Activated CD8-positive, alpha-beta T cell treated with anti-CD3 and anti-CD28 coated beads for 36 hours (primary cell): ENCODE results near the gene GRM4. TPM values are rescaled to one million over a fixed set of nuclear protein-coding genes. Genes with fewer than 3 reads are reported as not detected.

Experiments
- ATAC-seq: fragments of 200-7000 bp; cut with Tn5 transposase; one replicate; pipeline ENCODE4 v1.10.0; 2021; ENCODE audit warnings: mild to moderate bottlenecking, moderate library complexity
- CTCF ChIA-PET: fragments of 350-600 bp; sonication (Branson Sonifier 250); formaldehyde crosslinking; loops from one replicate; lab custom pipeline; 2021; ENCODE audit warnings: antibody characterized with exemption; lab: Charles Lee
- POLR2A ChIA-PET: fragments of 350-600 bp; sonication (Branson Sonifier 250); formaldehyde crosslinking; loops from one replicate; lab custom pipeline; 2021; ENCODE audit warnings: antibody characterized with exemption; lab: Charles Lee
- DNase-seq: peaks from one replicate; pipeline ENCODE4 v3.0.0-alpha.2; 2020
- H3K27ac Mint-ChIP-seq: one replicate; pipeline ENCODE4 v1.8.0; 2021; ENCODE audit warnings: mild to moderate bottlenecking, mixed read lengths
- H3K27me3 Mint-ChIP-seq: one replicate; pipeline ENCODE4 v1.8.0; 2021; ENCODE audit warnings: mixed read lengths
- H3K36me3 Mint-ChIP-seq: one replicate; pipeline ENCODE4 v1.8.0; 2021; ENCODE audit warnings: low read depth, mixed read lengths
- H3K4me1 Mint-ChIP-seq: one replicate; pipeline ENCODE4 v1.8.0; 2021; ENCODE audit warnings: low read depth, mixed read lengths
- H3K4me3 Mint-ChIP-seq: one replicate; pipeline ENCODE4 v1.8.0; 2021; ENCODE audit warnings: mild to moderate bottlenecking, moderate library complexity, mixed read lengths
- H3K9me3 Mint-ChIP-seq: one replicate; pipeline ENCODE4 v1.8.0; 2021; ENCODE audit warnings: mixed read lengths
- intact Hi-C: fragments of 100-400 bp; cut with micrococcal nuclease; formaldehyde crosslinking; loops from one replicate; pipeline ENCODE4 v1.10.0; 2022
- total RNA-seq, 2 experiments: library from RNA; stranded (reverse); gene quantifications; one replicate each; pipeline ENCODE4 v1.2.3, GENCODE V29; 2021
- TF ChIP-seq, protein P1 (sequence below): fragments of 200-600 bp; IDR thresholded peaks from one replicate; pipeline ENCODE4 v1.8.0; 2022; ENCODE audit warnings: antibody characterized with exemption, mild to moderate bottlenecking

Gene GRM4
- total RNA-seq, 2 experiments from 2014 or later, result 0.11 to 0.14 TPM

DNA sequence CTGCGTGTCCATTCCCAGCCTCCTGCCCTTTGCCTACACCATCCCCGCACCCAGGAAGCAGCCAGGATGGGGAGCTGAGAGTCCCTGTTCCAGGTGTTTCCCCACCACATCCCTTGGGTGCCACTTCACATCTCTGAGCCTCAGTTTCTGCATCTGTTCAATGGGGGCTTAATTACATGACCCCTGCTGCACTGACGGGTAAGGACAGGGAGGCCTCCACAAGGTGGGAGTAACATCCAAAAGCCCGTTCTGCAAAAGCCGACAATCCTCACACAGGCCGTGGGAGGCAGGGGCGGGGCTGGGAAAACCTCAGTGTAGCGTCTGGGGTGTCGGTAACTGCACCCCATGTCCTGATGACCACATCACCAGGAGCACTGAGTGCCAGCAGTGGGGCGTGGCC lies 41.3 kb downstream of the GRM4 start:
- POLR2A ChIA-PET, result no interaction called here
- intact Hi-C loops, result no loop called here

DNA sequence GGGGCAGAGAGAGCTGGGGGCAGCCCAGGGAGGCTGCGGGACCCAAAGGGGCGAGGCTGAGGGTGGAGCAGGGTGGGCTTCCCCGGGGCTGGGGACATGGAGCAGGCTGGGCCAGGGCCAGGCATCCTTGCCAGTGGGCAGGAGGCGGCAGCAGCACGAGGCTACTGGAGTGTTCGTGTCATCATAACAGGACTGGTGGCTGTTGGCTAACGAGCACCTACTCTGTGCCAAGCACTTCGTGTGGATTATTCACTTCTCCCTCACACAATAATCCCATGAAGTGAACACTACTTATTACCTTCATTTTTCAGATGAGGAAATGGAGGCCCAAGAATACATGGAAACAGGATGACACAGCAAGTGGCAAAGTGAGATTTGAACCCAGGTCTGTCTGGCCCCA lies 41.7 kb downstream of the GRM4 start:
- intact Hi-C loops, result no loop called here
- Mint-ChIP-seq H3K27ac (no peak overlapping the region), H3K36me3 (no peaks in the 10 kb centered on the region), H3K4me1 (no peaks in the 10 kb centered on the region), H3K4me3 (no peak overlapping the region), H3K9me3 (no peaks in the 10 kb centered on the region), H3K27me3 (no peaks in the 10 kb centered on the region)
- TF ChIP-seq, protein P1, sequence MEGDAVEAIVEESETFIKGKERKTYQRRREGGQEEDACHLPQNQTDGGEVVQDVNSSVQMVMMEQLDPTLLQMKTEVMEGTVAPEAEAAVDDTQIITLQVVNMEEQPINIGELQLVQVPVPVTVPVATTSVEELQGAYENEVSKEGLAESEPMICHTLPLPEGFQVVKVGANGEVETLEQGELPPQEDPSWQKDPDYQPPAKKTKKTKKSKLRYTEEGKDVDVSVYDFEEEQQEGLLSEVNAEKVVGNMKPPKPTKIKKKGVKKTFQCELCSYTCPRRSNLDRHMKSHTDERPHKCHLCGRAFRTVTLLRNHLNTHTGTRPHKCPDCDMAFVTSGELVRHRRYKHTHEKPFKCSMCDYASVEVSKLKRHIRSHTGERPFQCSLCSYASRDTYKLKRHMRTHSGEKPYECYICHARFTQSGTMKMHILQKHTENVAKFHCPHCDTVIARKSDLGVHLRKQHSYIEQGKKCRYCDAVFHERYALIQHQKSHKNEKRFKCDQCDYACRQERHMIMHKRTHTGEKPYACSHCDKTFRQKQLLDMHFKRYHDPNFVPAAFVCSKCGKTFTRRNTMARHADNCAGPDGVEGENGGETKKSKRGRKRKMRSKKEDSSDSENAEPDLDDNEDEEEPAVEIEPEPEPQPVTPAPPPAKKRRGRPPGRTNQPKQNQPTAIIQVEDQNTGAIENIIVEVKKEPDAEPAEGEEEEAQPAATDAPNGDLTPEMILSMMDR, result no peak
- ATAC-seq (no peak), DNase-seq (no peak)
- CTCF ChIA-PET, result no interaction called here
- POLR2A ChIA-PET, result no interaction called here

More for the DNA sequence above, 41.3 kb downstream of the GRM4 start:
- Mint-ChIP-seq H3K27me3 (no peaks in the 10 kb centered on the region), H3K4me1 (no peaks in the 10 kb centered on the region), H3K9me3 (no peaks in the 10 kb centered on the region), H3K27ac (no peak overlapping the region), H3K4me3 (no peak overlapping the region), H3K36me3 (no peaks in the 10 kb centered on the region)
- TF ChIP-seq, protein P1, result no peak
- no peak for ATAC-seq
- no peak for DNase-seq
- CTCF ChIA-PET, result no interaction called here

GRCh38 chr6:34103321-34103720 lies 42.6 kb downstream of the GRM4 start:
- POLR2A ChIA-PET, result no interaction called here
- CTCF ChIA-PET, result no interaction called here
- no peaks in the 10 kb centered on the region for H3K9me3 Mint-ChIP-seq
- DNase-seq, result no peak
- H3K36me3 Mint-ChIP-seq, result no peaks in the 10 kb centered on the region
- no peak for ATAC-seq
- TF ChIP-seq, protein P1, result no peak
- H3K27me3 Mint-ChIP-seq, result no peaks in the 10 kb centered on the region
- intact Hi-C loops, result no loop called here
- H3K27ac Mint-ChIP-seq, result no peak overlapping the region
- H3K4me1 Mint-ChIP-seq, result no peaks in the 10 kb centered on the region
- no peak overlapping the region for H3K4me3 Mint-ChIP-seq

- no peak for ATAC-seq
These were observed 43.2 kb downstream of the GRM4 start for GRCh38 chr6:34102696-34103095.

GRCh38 chr6:34102099-34102656 lies 43.7 kb downstream of the GRM4 start:
- no peaks in the 10 kb centered on the region for H3K36me3 Mint-ChIP-seq
- intact Hi-C loops, result no loop called here
- H3K27me3 Mint-ChIP-seq, result no peaks in the 10 kb centered on the region
- no peak overlapping the region for H3K27ac Mint-ChIP-seq
- no peak overlapping the region for H3K4me3 Mint-ChIP-seq
- POLR2A ChIA-PET, result interaction anchor here (1.0 kb wide), 1 partner anchor 163 kb away, joined by 3 read pairs; no protein-coding TSS in a partner anchor
- H3K4me1 Mint-ChIP-seq, result no peaks in the 10 kb centered on the region
- DNase-seq (no peak), ATAC-seq (no peak)
- CTCF ChIA-PET, result interaction anchor here (1.9 kb wide), 1 partner anchor 47 kb away, joined by 6 read pairs; no protein-coding TSS in a partner anchor
- TF ChIP-seq, protein P1, result no peak
- no peaks in the 10 kb centered on the region for H3K9me3 Mint-ChIP-seq

More at GRCh38 chr6:34102696-34103095, 43.2 kb downstream of the GRM4 start:
- Mint-ChIP-seq H3K27ac (no peak overlapping the region), H3K27me3 (no peaks in the 10 kb centered on the region), H3K4me1 (no peaks in the 10 kb centered on the region), H3K36me3 (no peaks in the 10 kb centered on the region), H3K9me3 (no peaks in the 10 kb centered on the region), H3K4me3 (no peak overlapping the region)
- DNase-seq, result no peak
- TF ChIP-seq, protein P1, result no peak
- intact Hi-C loops, result no loop called here
- CTCF ChIA-PET, result no interaction called here
- POLR2A ChIA-PET, result interaction anchor here (1.0 kb wide), 1 partner anchor 164 kb away, joined by 3 read pairs; no protein-coding TSS in a partner anchor
